ENCODE measurements around the gene PCDHGA10. TPM values are rescaled to one million over a fixed set of nuclear protein-coding genes. Genes with fewer than 3 reads are reported as not detected.
"Not testable (repeated sequence)": the region's sequence is repeated elsewhere in the genome, so short reads cannot be mapped to it uniquely, and the experiment has no call there.

The PCDHGA10 gene
- total RNA-seq, 1 donor: 23.2 TPM

- Histone ChIP-seq H3K4me2 (ENCODE audit: insufficient read depth, low read length) (peak within 1 kb of the TSS; percentile 61), H3K27ac (ENCODE audit: low read depth, low read length) (no peak within 1 kb of the TSS), H3K4me3 (ENCODE audit: insufficient read depth, low read length) (peak within 1 kb of the TSS; percentile 58), H3K4me1 (ENCODE audit: insufficient read depth, low read length) (no peaks in the 10 kb centered on the region), H2AFZ (ENCODE audit: low read length) (peak within 1 kb of the TSS; percentile 46), H4K20me1 (ENCODE audit: insufficient read depth, low read length) (peaks cover 3% of the 10 kb centered on the region), H3K27me3 (ENCODE audit: insufficient read depth, low read length) (no peaks in the 10 kb centered on the region), H3K36me3 (ENCODE audit: insufficient read depth, low read length) (peaks cover 4% of the 10 kb centered on the region), H3K9me3 (ENCODE audit: low read depth, low read length) (peaks cover 18% of the 10 kb centered on the region), H3K79me2 (ENCODE audit: insufficient read depth, low read length) (no peaks in the 10 kb centered on the region)
- peak; percentile 40 for TF ChIP-seq CTCF (IDR thresholded peaks at IDR 0.05; ENCODE audit: extremely low read depth, low read depth, low read length)
- DNase-seq (ENCODE audit: insufficient read length, low spot score, missing footprints): no peak
Measured at GRCh38 chr5:141402553-141403243, 10.1 kb upstream of the PCDHGA10 start, which contains the start of gene PCDHGA9. PCDHGA9 (plus strand) TSS chr5:141402778; CDS start chr5:141402953, 175 bp downstream.

GRCh38 chr5:141403387-141403786, 9.4 kb upstream of the PCDHGA10 start:
- peaks cover 3% of the 10 kb centered on the region for H4K20me1 ChIP-seq (ENCODE audit: insufficient read depth, low read length)
- no peak for DNase-seq (ENCODE audit: insufficient read length, low spot score, missing footprints)
- peak overlapping the region; percentile 58 for H3K4me3 ChIP-seq (ENCODE audit: insufficient read depth, low read length)
- no peaks in the 10 kb centered on the region for H3K79me2 ChIP-seq (ENCODE audit: insufficient read depth, low read length)
- H3K27ac ChIP-seq (ENCODE audit: low read depth, low read length): no peak overlapping the region
- H3K36me3 ChIP-seq (ENCODE audit: insufficient read depth, low read length): peaks cover 4% of the 10 kb centered on the region
- no peaks in the 10 kb centered on the region for H3K27me3 ChIP-seq (ENCODE audit: insufficient read depth, low read length)
- no peaks in the 10 kb centered on the region for H3K4me1 ChIP-seq (ENCODE audit: insufficient read depth, low read length)
- no peak for TF ChIP-seq CTCF (IDR thresholded peaks at IDR 0.05; ENCODE audit: extremely low read depth, low read depth, low read length)
- H3K4me2 ChIP-seq (ENCODE audit: insufficient read depth, low read length): peak overlapping the region; percentile 61
- no peak overlapping the region for H2AFZ ChIP-seq (ENCODE audit: low read length)
- peaks cover 18% of the 10 kb centered on the region for H3K9me3 ChIP-seq (ENCODE audit: low read depth, low read length)

GRCh38 chr5:141407790-141408505, 4.8 kb upstream of the PCDHGA10 start, which contains the start of gene PCDHGB6:
PCDHGB6 (plus strand) TSS chr5:141408021; CDS start chr5:141408203, 182 bp downstream.
- DNase-seq (ENCODE audit: insufficient read length, low spot score, missing footprints): peak; percentile 89
- H3K27ac ChIP-seq (ENCODE audit: low read depth, low read length); H3K4me1 ChIP-seq (ENCODE audit: insufficient read depth, low read length); H4K20me1 ChIP-seq (ENCODE audit: insufficient read depth, low read length); H3K27me3 ChIP-seq (ENCODE audit: insufficient read depth, low read length); H3K9me3 ChIP-seq (ENCODE audit: low read depth, low read length); H3K79me2 ChIP-seq (ENCODE audit: insufficient read depth, low read length); H2AFZ ChIP-seq (ENCODE audit: low read length); H3K36me3 ChIP-seq (ENCODE audit: insufficient read depth, low read length): not testable (repeated sequence)
- Histone ChIP-seq H3K4me3 (ENCODE audit: insufficient read depth, low read length) (peak within 1 kb of the TSS; percentile 60), H3K4me2 (ENCODE audit: insufficient read depth, low read length) (peak within 1 kb of the TSS; percentile 28)
- TF ChIP-seq CTCF (IDR thresholded peaks at IDR 0.05; ENCODE audit: extremely low read depth, low read depth, low read length): peak; percentile 56
